ENCODE results near the gene ZNF556.

DNA sequence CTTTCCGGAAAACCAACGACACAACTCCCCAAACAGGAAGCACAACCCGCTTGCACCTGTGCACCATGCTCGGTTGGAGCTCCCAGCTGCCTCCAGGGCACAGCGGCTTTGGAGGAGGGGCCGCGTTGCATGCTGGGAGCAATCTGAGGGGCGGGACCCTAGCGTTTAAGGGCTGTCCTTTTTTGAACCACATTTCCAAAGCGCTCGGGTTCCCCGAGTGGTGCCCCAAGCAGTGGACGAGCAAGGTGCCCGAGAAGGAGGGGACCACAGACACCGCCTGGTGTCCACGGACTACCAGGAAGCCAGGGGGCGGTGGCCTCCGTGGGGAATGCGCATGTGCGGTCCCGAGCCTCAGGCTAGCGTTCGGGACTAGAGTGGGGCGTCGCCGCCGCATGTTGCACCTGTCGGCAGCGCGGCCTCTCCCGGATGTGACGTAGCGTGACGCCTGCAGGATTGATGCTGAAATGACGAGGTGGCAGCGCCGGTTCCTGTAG, 21.6 kb downstream of the ZNF556 start:
- TF ChIP-seq POLR2AphosphoS5 (IDR thresholded peaks at IDR 0.05; ENCODE audit: borderline replicate concordance, low read depth, low read length) (no peak), EZH2 (IDR thresholded peaks at IDR 0.05) (no peak)
